HEK293 (cell line): ENCODE data around the gene ABCC2.
"Not testable (repeated sequence)": the region's sequence is repeated elsewhere in the genome, so short reads cannot be mapped to it uniquely, and the experiment has no call there.

ENCODE experiments used
- CTCF ChIA-PET: fragments of 350-600 bp; formaldehyde crosslinking; extraction: SDS; loops from one replicate; lab custom pipeline; 2021; ENCODE audit warnings: antibody characterized with exemption; lab: Yijun Ruan, JAX
- POLR2A ChIA-PET: fragments of 300-600 bp; formaldehyde crosslinking; extraction: SDS; loops from one replicate; lab custom pipeline; 2020; ENCODE audit warnings: antibody characterized with exemption, inconsistent platforms; lab: Yijun Ruan, JAX
- H3K27ac ChIP-seq: fragments of 200-500 bp; sonication (Bioruptor generic); 2 replicates; pipeline ENCODE4 v1.5.1; 2014; ENCODE audit warnings: low read depth, low read length, control low read depth, inconsistent platforms; ENCODE audit errors: extremely low read depth
- H3K36me3 ChIP-seq, 2 experiments: fragments of 200-500 bp in 1 of 2; sonication (Bioruptor generic) in 1 of 2; 1 replicate in 1 of 2; 2 replicates in 1 of 2; pipeline ENCODE4 v1.5.1; 2014 to 2017; ENCODE audit warnings: inconsistent platforms in 2 of 2, low read length in 2 of 2; ENCODE audit not compliant: control insufficient read depth in 2 of 2, insufficient read depth in 1 of 2
- H3K4me1 ChIP-seq: fragments of 200-500 bp; sonication (Bioruptor generic); 2 replicates; pipeline ENCODE4 v1.5.1; 2014; ENCODE audit warnings: mild to moderate bottlenecking, low read length, inconsistent platforms; ENCODE audit not compliant: control insufficient read depth, insufficient read depth
- H3K4me3 ChIP-seq: 2 replicates; pipeline ENCODE4 v1.5.1; 2011; ENCODE audit warnings: low read depth, mild to moderate bottlenecking, control low read depth, low read length, moderate library complexity
- H3K9me3 ChIP-seq: fragments of 200-500 bp; sonication (Bioruptor generic); 2 replicates; pipeline ENCODE4 v1.5.1; 2014; ENCODE audit warnings: low read depth, low read length, inconsistent platforms; ENCODE audit not compliant: control insufficient read depth, insufficient read depth
- BCL11A ChIP-seq: fragments of 450-650 bp; formaldehyde crosslinking; IDR thresholded peaks from 2 replicates; pipeline ENCODE4 v1.5.1; 2016; ENCODE audit warnings: low read depth, missing biosample characterization, missing genetic modification characterization
- GFI1B ChIP-seq: fragments of 450-650 bp; formaldehyde crosslinking; IDR thresholded peaks from 2 replicates; pipeline ENCODE4 v1.5.1; 2016; ENCODE audit warnings: missing biosample characterization, missing genetic modification characterization
- PRDM10 ChIP-seq: fragments of 450-650 bp; formaldehyde crosslinking; IDR thresholded peaks from 2 replicates; pipeline ENCODE4 v1.5.1; 2016; ENCODE audit warnings: missing biosample characterization, missing genetic modification characterization
- RBAK ChIP-seq: fragments of 450-650 bp; formaldehyde crosslinking; IDR thresholded peaks from 2 replicates; pipeline ENCODE4 v1.5.1; 2016; ENCODE audit warnings: missing biosample characterization, missing genetic modification characterization
- SETDB1 ChIP-seq: IDR thresholded peaks from one replicate; pipeline ENCODE4 v1.6.1; 2017; ENCODE audit warnings: mild to moderate bottlenecking, low read length, moderate library complexity, mixed read lengths; ENCODE audit not compliant: insufficient read length
- TRIM28 ChIP-seq: IDR thresholded peaks from 2 replicates; pipeline ENCODE4 v1.6.1; 2011; ENCODE audit warnings: low read length, control low read depth, borderline replicate concordance
- ZBTB26 ChIP-seq: fragments of 450-650 bp; formaldehyde crosslinking; optimal IDR thresholded peaks from 2 replicates; pipeline ENCODE3; 2016; ENCODE audit warnings: missing biosample characterization, mild to moderate bottlenecking, missing genetic modification characterization
- ZBTB6 ChIP-seq: fragments of 450-650 bp; formaldehyde crosslinking; IDR thresholded peaks from 2 replicates; pipeline ENCODE4 v1.5.1; 2017; ENCODE audit warnings: missing biosample characterization, missing genetic modification characterization
- ZNF148 ChIP-seq: fragments of 450-650 bp; formaldehyde crosslinking; IDR thresholded peaks from 2 replicates; pipeline ENCODE4 v1.5.0; 2017; ENCODE audit warnings: missing biosample characterization, missing genetic modification characterization, borderline replicate concordance
- ZNF274 ChIP-seq, 2 experiments: fragments of 200-500 bp in 1 of 2; fragments of 450-650 bp in 1 of 2; sonication (Bioruptor generic) in 1 of 2; formaldehyde crosslinking in 1 of 2; IDR thresholded peaks; 2 replicates each; pipeline versions ENCODE4 v1.5.1 to v1.6.1; 2014 to 2016; ENCODE audit warnings: borderline replicate concordance in 1 of 2, inconsistent platforms in 1 of 2, low read length in 1 of 2, missing biosample characterization in 1 of 2, missing genetic modification characterization in 1 of 2
- ZNF311 ChIP-seq: fragments of 450-650 bp; formaldehyde crosslinking; IDR thresholded peaks from 2 replicates; pipeline ENCODE4 v1.5.1; 2017; ENCODE audit warnings: missing biosample characterization, missing genetic modification characterization, borderline replicate concordance
- ZNF324 ChIP-seq: fragments of 450-650 bp; formaldehyde crosslinking; IDR thresholded peaks from 2 replicates; pipeline ENCODE4 v1.5.1; 2016; ENCODE audit warnings: missing biosample characterization, missing genetic modification characterization
- ZNF354C ChIP-seq: fragments of 450-650 bp; formaldehyde crosslinking; IDR thresholded peaks from 2 replicates; pipeline ENCODE4 v1.5.1; 2016; ENCODE audit warnings: missing biosample characterization, missing genetic modification characterization, low read depth, borderline replicate concordance
- ZNF514 ChIP-seq: fragments of 450-650 bp; formaldehyde crosslinking; IDR thresholded peaks from 2 replicates; pipeline ENCODE4 v1.5.1; 2016; ENCODE audit warnings: missing biosample characterization, missing genetic modification characterization
- ZNF518A ChIP-seq: fragments of 450-650 bp; formaldehyde crosslinking; conservative IDR thresholded peaks from 2 replicates; pipeline ENCODE4 v1.5.1; 2016; ENCODE audit warnings: low read depth, missing biosample characterization, missing genetic modification characterization
- ZSCAN30 ChIP-seq: fragments of 450-650 bp; IDR thresholded peaks from 2 replicates; pipeline ENCODE4 v1.5.1; 2018; ENCODE audit warnings: missing biosample characterization, mild to moderate bottlenecking, missing genetic modification characterization, moderate library complexity
- ZXDB ChIP-seq: fragments of 450-650 bp; formaldehyde crosslinking; IDR thresholded peaks from 2 replicates; pipeline ENCODE4 v1.5.1; 2016; ENCODE audit warnings: missing biosample characterization, missing genetic modification characterization

ABCC2 gene

GRCh38 chr10:99743841-99744240 lies 38.6 kb upstream of the ABCC2 start (continued):
- TF ChIP-seq ZNF518A, result no peak

GRCh38 chr10:99746166-99746565 lies 36.3 kb upstream of the ABCC2 start:
- H3K4me1 ChIP-seq, H3K27ac ChIP-seq, H3K4me3 ChIP-seq, H3K9me3 ChIP-seq, POLR2A ChIA-PET, CTCF ChIA-PET: not testable (repeated sequence)
- peaks cover 87 to 91% of the 10 kb centered on the region in 2 experiments for H3K36me3 ChIP-seq

GRCh38 chr10:99748823-99749451 lies 33.5 kb upstream of the ABCC2 start:
- H3K4me3 ChIP-seq, result no peak overlapping the region
- POLR2A ChIA-PET, result no interaction called here
- no peaks in the 10 kb centered on the region for H3K4me1 ChIP-seq
- no peak overlapping the region for H3K27ac ChIP-seq
- TF ChIP-seq ZSCAN30 (tag by site-specific recombination) (no peak), TRIM28 (no peak), GFI1B (tag by site-specific recombination) (no peak), ZNF324 (tag by site-specific recombination) (no peak), ZNF354C (tag by site-specific recombination) (no peak), ZNF274 (IDR thresholded peaks at IDR 0.05; ENCODE audit: low read length) (no peak), ZNF274 (tag by site-specific recombination; IDR thresholded peaks at IDR 0.05; ENCODE audit: borderline replicate concordance) (no peak), ZNF148 (tag by site-specific recombination) (no peak), ZBTB6 (tag by site-specific recombination) (no peak), PRDM10 (no peak), RBAK (no peak), BCL11A (tag by site-specific recombination) (no peak), SETDB1 (no peak), ZNF311 (tag by site-specific recombination) (no peak), ZBTB26 (tag by site-specific recombination) (no peak), ZNF514 (tag by site-specific recombination) (no peak), ZXDB (tag by site-specific recombination) (no peak)
- TF ChIP-seq, all 188 proteins: peak for 0
- CTCF ChIA-PET, result interaction anchor here (0.6 to 1.3 kb wide), 3 partner anchors 17 to 297 kb away, joined by 3 read pairs; partner anchors contain the start of genes COX15 and CUTC
- Histone ChIP-seq H3K36me3 (peaks cover 82 to 87% of the 10 kb centered on the region in 2 experiments), H3K9me3 (no peaks in the 10 kb centered on the region)
